ENCODE measurements around the gene HS6ST3. TPM values are rescaled to one million over a fixed set of nuclear protein-coding genes. Genes with fewer than 3 reads are reported as not detected.

HS6ST3 gene
- total RNA-seq, 1 experiment from 2014 or later, result 1.2 TPM

DNA sequence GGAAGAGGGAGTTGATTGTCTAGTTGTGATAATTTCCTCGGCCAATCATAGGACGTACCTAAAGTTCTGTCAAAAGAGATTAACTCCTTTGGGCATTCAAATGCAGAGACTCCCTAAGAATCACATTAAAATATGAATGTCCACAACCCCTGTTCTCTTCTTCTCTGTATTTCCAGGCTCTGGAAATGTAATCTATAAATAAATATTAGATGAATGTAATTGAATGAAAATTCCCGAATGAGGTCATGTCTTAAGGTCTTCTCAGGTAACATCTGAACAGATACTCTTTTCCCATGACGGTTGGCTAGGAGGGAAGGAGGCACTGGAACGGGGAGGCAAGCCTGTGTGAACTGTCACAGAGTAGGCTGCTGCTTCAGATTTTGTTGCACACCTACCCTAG is 759.2 kb downstream of the HS6ST3 start:
- peaks cover 7% of the 10 kb centered on the region for H3K4me1 Mint-ChIP-seq
- H3K36me3 Mint-ChIP-seq, result peaks cover 11% of the 10 kb centered on the region
- ChIA-PET CTCF (no interaction called here), POLR2A (no interaction called here)
- H3K27ac Mint-ChIP-seq, result no peak overlapping the region
- DNase-seq (ENCODE audit: low spot score) (no peak), ATAC-seq (no peak)
- H3K27me3 Mint-ChIP-seq (ENCODE audit: low read depth), result no peaks in the 10 kb centered on the region
- no peak overlapping the region for H3K4me3 Mint-ChIP-seq
- peaks cover 15% of the 10 kb centered on the region for H3K9me3 Mint-ChIP-seq
- TF ChIP-seq NFATC4 (CRISPR knock-in tag; IDR thresholded peaks at IDR 0.05) (no peak), CDX4 (CRISPR knock-in tag; IDR thresholded peaks at IDR 0.05; ENCODE audit: borderline replicate concordance) (no peak), ATF1 (CRISPR knock-in tag; IDR thresholded peaks at IDR 0.05) (no peak), MLX (CRISPR knock-in tag; IDR thresholded peaks at IDR 0.05) (no peak), ZNF138 (CRISPR knock-in tag; conservative IDR thresholded peaks at IDR 0.05) (no peak), TEAD1 (CRISPR knock-in tag; IDR thresholded peaks at IDR 0.05) (no peak), RORB (CRISPR knock-in tag; IDR thresholded peaks at IDR 0.05) (no peak)
- TF ChIP-seq, protein P1, sequence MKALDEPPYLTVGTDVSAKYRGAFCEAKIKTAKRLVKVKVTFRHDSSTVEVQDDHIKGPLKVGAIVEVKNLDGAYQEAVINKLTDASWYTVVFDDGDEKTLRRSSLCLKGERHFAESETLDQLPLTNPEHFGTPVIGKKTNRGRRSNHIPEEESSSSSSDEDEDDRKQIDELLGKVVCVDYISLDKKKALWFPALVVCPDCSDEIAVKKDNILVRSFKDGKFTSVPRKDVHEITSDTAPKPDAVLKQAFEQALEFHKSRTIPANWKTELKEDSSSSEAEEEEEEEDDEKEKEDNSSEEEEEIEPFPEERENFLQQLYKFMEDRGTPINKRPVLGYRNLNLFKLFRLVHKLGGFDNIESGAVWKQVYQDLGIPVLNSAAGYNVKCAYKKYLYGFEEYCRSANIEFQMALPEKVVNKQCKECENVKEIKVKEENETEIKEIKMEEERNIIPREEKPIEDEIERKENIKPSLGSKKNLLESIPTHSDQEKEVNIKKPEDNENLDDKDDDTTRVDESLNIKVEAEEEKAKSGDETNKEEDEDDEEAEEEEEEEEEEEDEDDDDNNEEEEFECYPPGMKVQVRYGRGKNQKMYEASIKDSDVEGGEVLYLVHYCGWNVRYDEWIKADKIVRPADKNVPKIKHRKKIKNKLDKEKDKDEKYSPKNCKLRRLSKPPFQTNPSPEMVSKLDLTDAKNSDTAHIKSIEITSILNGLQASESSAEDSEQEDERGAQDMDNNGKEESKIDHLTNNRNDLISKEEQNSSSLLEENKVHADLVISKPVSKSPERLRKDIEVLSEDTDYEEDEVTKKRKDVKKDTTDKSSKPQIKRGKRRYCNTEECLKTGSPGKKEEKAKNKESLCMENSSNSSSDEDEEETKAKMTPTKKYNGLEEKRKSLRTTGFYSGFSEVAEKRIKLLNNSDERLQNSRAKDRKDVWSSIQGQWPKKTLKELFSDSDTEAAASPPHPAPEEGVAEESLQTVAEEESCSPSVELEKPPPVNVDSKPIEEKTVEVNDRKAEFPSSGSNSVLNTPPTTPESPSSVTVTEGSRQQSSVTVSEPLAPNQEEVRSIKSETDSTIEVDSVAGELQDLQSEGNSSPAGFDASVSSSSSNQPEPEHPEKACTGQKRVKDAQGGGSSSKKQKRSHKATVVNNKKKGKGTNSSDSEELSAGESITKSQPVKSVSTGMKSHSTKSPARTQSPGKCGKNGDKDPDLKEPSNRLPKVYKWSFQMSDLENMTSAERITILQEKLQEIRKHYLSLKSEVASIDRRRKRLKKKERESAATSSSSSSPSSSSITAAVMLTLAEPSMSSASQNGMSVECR (CRISPR knock-in tag; IDR thresholded peaks at IDR 0.05; ENCODE audit: borderline replicate concordance), result no peak
- TF ChIP-seq, protein P2, sequence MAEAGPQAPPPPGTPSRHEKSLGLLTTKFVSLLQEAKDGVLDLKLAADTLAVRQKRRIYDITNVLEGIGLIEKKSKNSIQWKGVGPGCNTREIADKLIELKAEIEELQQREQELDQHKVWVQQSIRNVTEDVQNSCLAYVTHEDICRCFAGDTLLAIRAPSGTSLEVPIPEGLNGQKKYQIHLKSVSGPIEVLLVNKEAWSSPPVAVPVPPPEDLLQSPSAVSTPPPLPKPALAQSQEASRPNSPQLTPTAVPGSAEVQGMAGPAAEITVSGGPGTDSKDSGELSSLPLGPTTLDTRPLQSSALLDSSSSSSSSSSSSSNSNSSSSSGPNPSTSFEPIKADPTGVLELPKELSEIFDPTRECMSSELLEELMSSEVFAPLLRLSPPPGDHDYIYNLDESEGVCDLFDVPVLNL (CRISPR knock-in tag; IDR thresholded peaks at IDR 0.05; ENCODE audit: borderline replicate concordance, low read depth), result no peak
- TF ChIP-seq, protein P3, sequence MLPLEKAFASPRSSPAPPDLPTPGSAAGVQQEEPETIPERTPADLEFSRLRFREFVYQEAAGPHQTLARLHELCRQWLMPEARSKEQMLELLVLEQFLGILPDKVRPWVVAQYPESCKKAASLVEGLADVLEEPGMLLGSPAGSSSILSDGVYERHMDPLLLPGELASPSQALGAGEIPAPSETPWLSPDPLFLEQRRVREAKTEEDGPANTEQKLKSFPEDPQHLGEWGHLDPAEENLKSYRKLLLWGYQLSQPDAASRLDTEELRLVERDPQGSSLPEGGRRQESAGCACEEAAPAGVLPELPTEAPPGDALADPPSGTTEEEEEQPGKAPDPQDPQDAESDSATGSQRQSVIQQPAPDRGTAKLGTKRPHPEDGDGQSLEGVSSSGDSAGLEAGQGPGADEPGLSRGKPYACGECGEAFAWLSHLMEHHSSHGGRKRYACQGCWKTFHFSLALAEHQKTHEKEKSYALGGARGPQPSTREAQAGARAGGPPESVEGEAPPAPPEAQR (CRISPR knock-in tag; IDR thresholded peaks at IDR 0.05), result no peak

DNA sequence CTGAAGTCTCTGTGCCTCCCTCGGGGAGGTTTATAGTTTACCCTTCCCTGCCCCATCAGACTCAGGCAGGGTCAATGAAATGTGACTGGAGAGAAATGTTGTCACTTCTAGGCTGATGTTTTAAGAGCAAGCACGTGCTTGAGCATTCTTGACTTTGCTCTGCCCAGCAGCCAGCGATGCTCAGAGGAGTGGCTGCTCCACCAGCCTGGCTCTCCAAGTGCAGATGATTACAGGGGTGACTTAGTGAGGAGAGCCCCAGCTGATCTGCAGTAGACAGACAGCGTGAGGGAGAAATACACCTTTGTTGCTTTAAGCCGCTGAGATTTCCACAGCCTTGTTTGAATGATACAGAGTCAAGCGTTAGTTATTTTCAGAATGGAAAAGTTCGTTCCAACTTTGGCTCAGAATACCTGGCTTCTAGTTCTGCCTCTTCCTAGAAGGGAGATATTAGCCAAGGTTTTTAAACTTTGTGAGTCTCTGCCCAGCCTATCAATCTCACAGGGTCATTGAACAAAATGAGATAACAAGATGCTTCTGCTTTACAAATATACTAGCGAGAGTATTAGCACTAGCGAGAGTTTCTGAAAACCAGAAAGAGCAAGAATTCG is 760.7 kb downstream of the HS6ST3 start:
- CTCF ChIA-PET, result no interaction called here
- DNase-seq (ENCODE audit: low spot score) (no peak), ATAC-seq (no peak)
- peaks cover 24% of the 10 kb centered on the region for H3K9me3 Mint-ChIP-seq
- POLR2A ChIA-PET, result no interaction called here
- H3K4me1 Mint-ChIP-seq, result peaks cover 7% of the 10 kb centered on the region
- no peak overlapping the region for H3K4me3 Mint-ChIP-seq
- H3K27me3 Mint-ChIP-seq (ENCODE audit: low read depth), result no peaks in the 10 kb centered on the region
- H3K36me3 Mint-ChIP-seq, result peaks cover 11% of the 10 kb centered on the region
- no peak for TF ChIP-seq ZNF121 (CRISPR knock-in tag; IDR thresholded peaks at IDR 0.05)
- TF ChIP-seq, protein P4, sequence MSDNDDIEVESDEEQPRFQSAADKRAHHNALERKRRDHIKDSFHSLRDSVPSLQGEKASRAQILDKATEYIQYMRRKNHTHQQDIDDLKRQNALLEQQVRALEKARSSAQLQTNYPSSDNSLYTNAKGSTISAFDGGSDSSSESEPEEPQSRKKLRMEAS (CRISPR knock-in tag; IDR thresholded peaks at IDR 0.05), result no peak
- no peak for TF ChIP-seq IRF2 (CRISPR knock-in tag; IDR thresholded peaks at IDR 0.05; ENCODE audit: borderline replicate concordance, low read depth)
- no peak overlapping the region for H3K27ac Mint-ChIP-seq

Measured in WTC11 (cell line).